ENCODE results near the gene KYNU.
"Not testable (repeated sequence)": the region's sequence is repeated elsewhere in the genome, so short reads cannot be mapped to it uniquely, and the experiment has no call there.

Gene KYNU

DNA sequence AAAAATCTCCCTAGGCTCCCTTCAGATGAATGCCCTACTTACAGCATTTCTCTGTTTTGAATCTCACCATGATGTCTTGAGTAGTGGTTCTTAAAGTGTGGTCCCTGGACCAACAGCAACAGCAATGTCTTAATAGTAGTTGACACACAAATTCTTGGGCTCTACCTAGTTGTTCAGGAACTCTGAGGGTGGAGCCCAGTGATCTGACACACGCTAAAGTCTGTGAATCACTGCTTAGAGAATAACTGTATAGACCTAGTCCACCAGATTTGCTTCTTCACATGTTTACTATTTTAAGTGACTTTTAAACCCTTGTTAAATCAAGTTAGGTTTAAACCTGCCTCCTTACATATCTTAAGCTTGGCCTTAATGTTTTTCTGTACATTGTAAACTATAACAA, 204.2 kb downstream of the KYNU start:
- H3K27ac ChIP-seq, result no peak overlapping the region
- CTCF ChIA-PET, result no interaction called here
- TF ChIP-seq, protein P1, sequence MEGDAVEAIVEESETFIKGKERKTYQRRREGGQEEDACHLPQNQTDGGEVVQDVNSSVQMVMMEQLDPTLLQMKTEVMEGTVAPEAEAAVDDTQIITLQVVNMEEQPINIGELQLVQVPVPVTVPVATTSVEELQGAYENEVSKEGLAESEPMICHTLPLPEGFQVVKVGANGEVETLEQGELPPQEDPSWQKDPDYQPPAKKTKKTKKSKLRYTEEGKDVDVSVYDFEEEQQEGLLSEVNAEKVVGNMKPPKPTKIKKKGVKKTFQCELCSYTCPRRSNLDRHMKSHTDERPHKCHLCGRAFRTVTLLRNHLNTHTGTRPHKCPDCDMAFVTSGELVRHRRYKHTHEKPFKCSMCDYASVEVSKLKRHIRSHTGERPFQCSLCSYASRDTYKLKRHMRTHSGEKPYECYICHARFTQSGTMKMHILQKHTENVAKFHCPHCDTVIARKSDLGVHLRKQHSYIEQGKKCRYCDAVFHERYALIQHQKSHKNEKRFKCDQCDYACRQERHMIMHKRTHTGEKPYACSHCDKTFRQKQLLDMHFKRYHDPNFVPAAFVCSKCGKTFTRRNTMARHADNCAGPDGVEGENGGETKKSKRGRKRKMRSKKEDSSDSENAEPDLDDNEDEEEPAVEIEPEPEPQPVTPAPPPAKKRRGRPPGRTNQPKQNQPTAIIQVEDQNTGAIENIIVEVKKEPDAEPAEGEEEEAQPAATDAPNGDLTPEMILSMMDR (conservative IDR thresholded peaks at IDR 0.05; ENCODE audit: low read depth), result no peak
- POLR2A ChIA-PET (ENCODE audit: low non-redundant PET), result no interaction called here
- no peak for DNase-seq (ENCODE audit: low spot score)

DNA sequence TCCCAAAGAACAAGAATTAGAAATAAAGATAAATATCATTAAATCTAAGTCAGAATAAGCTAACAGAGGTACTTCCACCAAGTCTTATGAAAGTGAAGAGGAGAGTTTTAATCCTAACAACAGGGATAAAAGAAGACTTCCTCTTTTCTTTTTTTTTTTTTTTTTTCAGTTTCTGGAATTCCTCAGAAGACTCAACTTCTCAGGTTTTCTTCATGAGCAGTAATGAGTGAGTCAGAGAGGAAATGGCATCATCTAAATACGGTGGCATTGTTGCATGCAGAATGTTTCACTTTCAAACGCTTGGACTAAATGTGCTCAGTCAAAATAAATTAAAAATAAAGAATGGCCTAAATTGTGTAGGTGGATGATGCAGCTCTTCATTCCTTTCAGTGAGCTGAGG, 206.2 kb downstream of the KYNU start:
- DNase-seq (ENCODE audit: low spot score), result peak; percentile 42
- CTCF ChIA-PET, result no interaction called here
- TF ChIP-seq, protein P1 (conservative IDR thresholded peaks at IDR 0.05; ENCODE audit: low read depth), result no peak
- H3K27ac ChIP-seq, result no peak overlapping the region
- POLR2A ChIA-PET (ENCODE audit: low non-redundant PET), result no interaction called here

DNA sequence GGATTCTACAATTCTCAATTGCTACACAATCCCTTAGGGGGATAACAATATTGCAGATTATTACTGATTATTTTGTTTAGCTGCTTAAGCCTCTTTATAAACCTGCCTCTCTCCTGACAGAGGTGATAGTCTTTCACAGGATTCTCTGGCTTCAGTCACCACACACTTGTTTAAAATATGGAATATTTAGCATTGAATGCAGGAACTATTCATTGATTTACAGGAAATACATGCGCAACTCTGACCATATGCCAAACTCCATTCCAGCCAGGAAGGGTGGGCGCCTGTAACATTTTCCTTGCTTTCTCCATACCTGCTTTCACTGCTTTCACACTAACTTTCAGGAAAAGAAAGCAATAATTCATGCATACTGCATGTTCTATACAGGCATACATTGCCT, 207.0 kb downstream of the KYNU start:
- ChIA-PET POLR2A (ENCODE audit: low non-redundant PET) (no interaction called here), CTCF (interaction anchor here (0.6 kb wide), 1 partner anchor 324 kb away, joined by 3 read pairs; no protein-coding TSS in a partner anchor)
- DNase-seq (ENCODE audit: low spot score), result no peak
- TF ChIP-seq, protein P1 (conservative IDR thresholded peaks at IDR 0.05; ENCODE audit: low read depth), result no peak
- no peak overlapping the region for H3K27ac ChIP-seq

DNA sequence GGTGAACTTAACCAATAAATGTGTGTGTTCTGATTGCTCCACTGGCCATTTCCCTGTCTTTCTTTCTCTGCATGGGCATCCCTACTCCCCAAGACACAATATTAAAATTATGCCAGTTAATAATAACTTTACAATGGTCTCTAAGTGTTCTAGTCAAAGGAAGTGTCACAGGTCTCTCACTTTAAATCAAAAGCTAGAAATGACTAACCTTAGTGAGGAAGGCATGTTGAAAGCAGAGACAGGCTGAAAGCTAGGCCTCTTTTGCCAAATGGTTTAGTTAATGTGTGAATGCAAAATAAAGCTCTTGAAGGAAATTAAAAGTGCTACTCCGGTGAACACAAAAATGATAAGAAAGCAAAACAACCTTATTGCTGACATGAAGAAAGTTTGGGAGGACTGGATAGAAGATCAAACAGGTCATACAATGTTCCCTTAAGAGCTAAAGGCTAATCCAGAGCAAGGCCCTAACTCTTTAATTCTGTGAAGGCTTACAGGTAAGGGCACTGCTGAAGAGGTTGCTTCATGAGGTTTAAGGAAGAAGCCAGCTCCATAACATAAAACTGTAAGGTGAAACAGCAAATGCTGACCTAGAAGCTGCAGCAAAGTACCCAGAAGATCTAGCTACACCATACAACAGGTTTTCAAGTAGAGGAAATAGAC, 207.8 kb downstream of the KYNU start:
- no peak for DNase-seq (ENCODE audit: low spot score)
- H3K27ac ChIP-seq, result no peak overlapping the region
- TF ChIP-seq, protein P1 (conservative IDR thresholded peaks at IDR 0.05; ENCODE audit: low read depth), result no peak
- POLR2A ChIA-PET (ENCODE audit: low non-redundant PET), result no interaction called here
- CTCF ChIA-PET, result no interaction called here

DNA sequence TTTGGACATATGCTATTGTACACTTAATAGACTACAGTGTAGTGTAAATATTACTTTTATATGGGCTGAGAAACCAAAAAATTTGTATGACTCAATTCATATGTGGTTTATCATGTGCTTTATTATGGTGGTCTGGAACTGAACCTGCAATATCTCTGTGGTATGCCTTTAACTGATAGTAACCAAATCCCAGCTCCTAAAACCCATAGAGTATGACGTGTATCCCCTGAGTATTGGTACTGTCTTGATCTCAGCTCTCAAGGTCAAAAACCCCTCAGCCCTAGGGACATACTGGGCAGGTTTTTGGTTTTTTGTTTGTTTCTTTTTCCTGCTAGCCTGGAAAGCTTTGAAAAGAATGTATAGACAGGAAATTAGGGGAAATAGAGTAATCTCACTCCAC, 209.6 kb downstream of the KYNU start:
- ChIA-PET POLR2A (ENCODE audit: low non-redundant PET) (no interaction called here), CTCF (no interaction called here)
- H3K27ac ChIP-seq, result no peak overlapping the region
- no peak for DNase-seq (ENCODE audit: low spot score)
- TF ChIP-seq, protein P1 (conservative IDR thresholded peaks at IDR 0.05; ENCODE audit: low read depth), result no peak

DNA sequence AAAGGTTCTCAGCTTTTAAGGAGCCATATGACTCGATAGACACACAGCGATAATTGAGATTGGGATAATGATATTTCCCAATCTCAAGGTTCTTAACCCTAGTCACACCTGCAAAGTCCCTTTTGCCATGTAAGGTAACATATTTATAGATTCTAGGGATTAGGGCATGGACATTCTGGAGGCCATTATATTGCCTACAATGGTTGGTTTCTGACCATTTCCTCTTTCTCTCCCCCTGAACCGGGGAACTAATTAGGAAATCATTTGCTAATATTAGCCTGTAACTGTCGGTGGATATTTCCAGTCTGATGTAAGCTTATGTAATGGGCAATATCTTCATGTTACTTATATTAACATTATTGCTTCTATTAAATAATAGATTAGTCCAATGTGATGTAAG, 210.9 kb downstream of the KYNU start:
- TF ChIP-seq, protein P1 (conservative IDR thresholded peaks at IDR 0.05; ENCODE audit: low read depth), result no peak
- DNase-seq (ENCODE audit: low spot score), result no peak
- no peak overlapping the region for H3K27ac ChIP-seq
- CTCF ChIA-PET, result no interaction called here
- POLR2A ChIA-PET (ENCODE audit: low non-redundant PET), result no interaction called here

DNA sequence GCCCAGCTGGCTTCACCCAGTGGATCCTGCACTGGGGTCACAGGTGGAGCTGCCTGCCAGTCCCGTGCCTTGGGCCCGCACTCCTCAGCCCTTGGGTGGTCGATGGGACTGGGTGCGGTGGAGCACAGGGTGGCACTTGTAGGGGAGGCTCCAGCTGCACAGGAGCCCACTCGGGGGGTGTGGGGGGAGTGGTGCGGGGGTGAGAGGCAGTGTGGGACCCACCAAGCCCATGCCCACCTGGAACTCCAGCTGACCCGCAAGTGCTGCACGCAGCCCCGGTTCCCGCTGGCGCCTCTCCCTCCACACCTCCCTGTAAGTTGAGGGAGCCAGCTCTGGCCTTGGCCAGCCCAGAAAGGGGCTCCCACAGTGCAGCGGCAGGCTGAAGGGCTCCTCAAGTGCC, 212.1 kb downstream of the KYNU start:
- DNase-seq (ENCODE audit: low spot score); CTCF ChIA-PET; H3K27ac ChIP-seq; POLR2A ChIA-PET (ENCODE audit: low non-redundant PET): not testable (repeated sequence)

Data from RWPE1 (cell line).